Esophagus squamous epithelium (tissue), 4 donors: ENCODE results near the gene UGT2A2.

Experiments used
- POLR2A ChIP-seq, 4 donors: fragments of 450-650 bp; IDR thresholded peaks; one replicate each; pipeline ENCODE4 v1.6.1; 2017; ENCODE audit warnings: antibody characterized with exemption in 4 of 4, mild to moderate bottlenecking in 4 of 4, moderate library complexity in 3 of 4
- TF ChIP-seq, protein P1 (sequence below), 6 experiments: fragments of 450-650 bp in 4 of 6; fragments of 200-600 bp in 2 of 6; sonication (generic) in 2 of 6; IDR thresholded peaks; one replicate each; pipeline ENCODE4 v1.5.1; 2016 to 2019; ENCODE audit warnings: antibody characterized with exemption in 6 of 6, mild to moderate bottlenecking in 4 of 6, moderate library complexity in 4 of 6

- TF ChIP-seq, protein P1, sequence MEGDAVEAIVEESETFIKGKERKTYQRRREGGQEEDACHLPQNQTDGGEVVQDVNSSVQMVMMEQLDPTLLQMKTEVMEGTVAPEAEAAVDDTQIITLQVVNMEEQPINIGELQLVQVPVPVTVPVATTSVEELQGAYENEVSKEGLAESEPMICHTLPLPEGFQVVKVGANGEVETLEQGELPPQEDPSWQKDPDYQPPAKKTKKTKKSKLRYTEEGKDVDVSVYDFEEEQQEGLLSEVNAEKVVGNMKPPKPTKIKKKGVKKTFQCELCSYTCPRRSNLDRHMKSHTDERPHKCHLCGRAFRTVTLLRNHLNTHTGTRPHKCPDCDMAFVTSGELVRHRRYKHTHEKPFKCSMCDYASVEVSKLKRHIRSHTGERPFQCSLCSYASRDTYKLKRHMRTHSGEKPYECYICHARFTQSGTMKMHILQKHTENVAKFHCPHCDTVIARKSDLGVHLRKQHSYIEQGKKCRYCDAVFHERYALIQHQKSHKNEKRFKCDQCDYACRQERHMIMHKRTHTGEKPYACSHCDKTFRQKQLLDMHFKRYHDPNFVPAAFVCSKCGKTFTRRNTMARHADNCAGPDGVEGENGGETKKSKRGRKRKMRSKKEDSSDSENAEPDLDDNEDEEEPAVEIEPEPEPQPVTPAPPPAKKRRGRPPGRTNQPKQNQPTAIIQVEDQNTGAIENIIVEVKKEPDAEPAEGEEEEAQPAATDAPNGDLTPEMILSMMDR (IDR thresholded peaks at IDR 0.05), result no peak
- no peak for TF ChIP-seq POLR2A (IDR thresholded peaks at IDR 0.05)
Measured at GRCh38 chr4:69549651-69550050, 89.8 kb downstream of the UGT2A2 start.
